Activated CD8-positive, alpha-beta T cell treated with anti-CD3 and anti-CD28 coated beads for 36 hours (primary cell): ENCODE measurements around the gene CDH22. TPM values are rescaled to one million over a fixed set of nuclear protein-coding genes. Genes with fewer than 3 reads are reported as not detected.

Experiments
- ATAC-seq: fragments of 200-7000 bp; cut with Tn5 transposase; one replicate; pipeline ENCODE4 v1.10.0; 2021; ENCODE audit warnings: mild to moderate bottlenecking, moderate library complexity
- CTCF ChIA-PET: fragments of 350-600 bp; sonication (Branson Sonifier 250); formaldehyde crosslinking; loops from one replicate; lab custom pipeline; 2021; ENCODE audit warnings: antibody characterized with exemption; lab: Charles Lee
- POLR2A ChIA-PET: fragments of 350-600 bp; sonication (Branson Sonifier 250); formaldehyde crosslinking; loops from one replicate; lab custom pipeline; 2021; ENCODE audit warnings: antibody characterized with exemption; lab: Charles Lee
- DNase-seq: peaks from one replicate; pipeline ENCODE4 v3.0.0-alpha.2; 2020
- H3K27ac Mint-ChIP-seq: one replicate; pipeline ENCODE4 v1.8.0; 2021; ENCODE audit warnings: mild to moderate bottlenecking, mixed read lengths
- H3K27me3 Mint-ChIP-seq: one replicate; pipeline ENCODE4 v1.8.0; 2021; ENCODE audit warnings: mixed read lengths
- H3K36me3 Mint-ChIP-seq: one replicate; pipeline ENCODE4 v1.8.0; 2021; ENCODE audit warnings: low read depth, mixed read lengths
- H3K4me1 Mint-ChIP-seq: one replicate; pipeline ENCODE4 v1.8.0; 2021; ENCODE audit warnings: low read depth, mixed read lengths
- H3K4me3 Mint-ChIP-seq: one replicate; pipeline ENCODE4 v1.8.0; 2021; ENCODE audit warnings: mild to moderate bottlenecking, moderate library complexity, mixed read lengths
- H3K9me3 Mint-ChIP-seq: one replicate; pipeline ENCODE4 v1.8.0; 2021; ENCODE audit warnings: mixed read lengths
- intact Hi-C: fragments of 100-400 bp; cut with micrococcal nuclease; formaldehyde crosslinking; loops from one replicate; pipeline ENCODE4 v1.10.0; 2022
- total RNA-seq, 2 experiments: library from RNA; stranded (reverse); gene quantifications; one replicate each; pipeline ENCODE4 v1.2.3, GENCODE V29; 2021
- TF ChIP-seq, protein P1 (sequence below): fragments of 200-600 bp; IDR thresholded peaks from one replicate; pipeline ENCODE4 v1.8.0; 2022; ENCODE audit warnings: antibody characterized with exemption, mild to moderate bottlenecking

The CDH22 gene
- total RNA-seq, 2 experiments from 2014 or later, result not detected

DNA sequence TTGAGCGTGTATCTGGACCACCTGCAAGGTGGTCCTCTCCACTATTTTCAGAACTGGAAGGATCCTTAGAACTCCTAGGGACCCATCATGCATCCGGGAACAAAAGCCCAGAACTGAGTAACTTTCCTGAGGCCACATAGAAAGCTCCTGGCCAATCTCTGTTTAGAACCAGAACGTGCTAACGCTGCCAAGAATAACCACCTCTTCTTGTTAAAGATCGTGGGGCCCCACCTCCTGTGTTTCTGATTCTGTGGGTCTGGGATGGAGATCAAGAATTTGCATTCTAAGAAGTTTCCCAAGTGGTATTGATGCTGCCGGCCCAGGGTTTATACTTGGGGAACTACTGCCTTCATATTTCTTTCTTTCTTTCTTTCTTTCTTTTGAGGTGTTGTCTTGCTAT, 176.9 kb downstream of the CDH22 start:
- H3K36me3 Mint-ChIP-seq, result no peaks in the 10 kb centered on the region
- intact Hi-C loops, result no loop called here
- no peak overlapping the region for H3K27ac Mint-ChIP-seq
- no peak for ATAC-seq
- no peaks in the 10 kb centered on the region for H3K4me1 Mint-ChIP-seq
- no peak for DNase-seq
- CTCF ChIA-PET, result interaction anchor here (3.3 to 6.8 kb wide), 3 partner anchors 44 to 218 kb away, joined by 11 to 39 read pairs (median 14); no protein-coding TSS in a partner anchor
- H3K27me3 Mint-ChIP-seq, result peaks cover 33% of the 10 kb centered on the region
- POLR2A ChIA-PET, result interaction anchor here (0.6 kb wide), 1 partner anchor 127 kb away, joined by 3 read pairs; no protein-coding TSS in a partner anchor
- no peaks in the 10 kb centered on the region for H3K9me3 Mint-ChIP-seq
- TF ChIP-seq, protein P1, sequence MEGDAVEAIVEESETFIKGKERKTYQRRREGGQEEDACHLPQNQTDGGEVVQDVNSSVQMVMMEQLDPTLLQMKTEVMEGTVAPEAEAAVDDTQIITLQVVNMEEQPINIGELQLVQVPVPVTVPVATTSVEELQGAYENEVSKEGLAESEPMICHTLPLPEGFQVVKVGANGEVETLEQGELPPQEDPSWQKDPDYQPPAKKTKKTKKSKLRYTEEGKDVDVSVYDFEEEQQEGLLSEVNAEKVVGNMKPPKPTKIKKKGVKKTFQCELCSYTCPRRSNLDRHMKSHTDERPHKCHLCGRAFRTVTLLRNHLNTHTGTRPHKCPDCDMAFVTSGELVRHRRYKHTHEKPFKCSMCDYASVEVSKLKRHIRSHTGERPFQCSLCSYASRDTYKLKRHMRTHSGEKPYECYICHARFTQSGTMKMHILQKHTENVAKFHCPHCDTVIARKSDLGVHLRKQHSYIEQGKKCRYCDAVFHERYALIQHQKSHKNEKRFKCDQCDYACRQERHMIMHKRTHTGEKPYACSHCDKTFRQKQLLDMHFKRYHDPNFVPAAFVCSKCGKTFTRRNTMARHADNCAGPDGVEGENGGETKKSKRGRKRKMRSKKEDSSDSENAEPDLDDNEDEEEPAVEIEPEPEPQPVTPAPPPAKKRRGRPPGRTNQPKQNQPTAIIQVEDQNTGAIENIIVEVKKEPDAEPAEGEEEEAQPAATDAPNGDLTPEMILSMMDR, result no peak
- H3K4me3 Mint-ChIP-seq, result no peak overlapping the region

DNA sequence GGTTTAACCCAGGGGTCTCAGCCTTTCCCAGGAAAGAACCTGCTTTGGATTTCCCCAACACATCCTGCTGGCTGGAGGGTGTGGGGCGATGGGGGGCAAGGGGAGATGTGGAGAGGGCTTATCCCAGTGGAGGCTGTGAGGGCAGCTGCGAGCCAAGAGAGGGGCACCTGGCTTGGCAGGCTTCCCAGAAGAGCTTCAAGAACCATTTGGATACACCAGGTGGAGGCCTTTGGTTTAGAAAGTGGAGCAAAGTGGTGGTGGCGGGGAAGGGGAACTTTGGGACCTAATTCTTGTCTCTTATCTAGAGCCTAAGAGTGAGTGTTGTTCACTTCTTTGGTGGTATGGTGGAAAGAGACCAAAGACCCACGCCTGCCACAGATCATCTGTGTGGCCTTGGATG, 177.8 kb downstream of the CDH22 start:
- DNase-seq, result no peak
- H3K4me3 Mint-ChIP-seq, result no peak overlapping the region
- ChIA-PET CTCF (interaction anchor here (3.6 to 6.8 kb wide), 2 partner anchors 45 to 116 kb away, joined by 11 to 39 read pairs; no protein-coding TSS in a partner anchor), POLR2A (no interaction called here)
- peaks cover 27% of the 10 kb centered on the region for H3K27me3 Mint-ChIP-seq
- TF ChIP-seq, protein P1, result no peak
- no peak for ATAC-seq
- no peaks in the 10 kb centered on the region for H3K9me3 Mint-ChIP-seq
- no peaks in the 10 kb centered on the region for H3K36me3 Mint-ChIP-seq
- no peaks in the 10 kb centered on the region for H3K4me1 Mint-ChIP-seq
- intact Hi-C loops, result no loop called here
- H3K27ac Mint-ChIP-seq, result no peak overlapping the region

DNA sequence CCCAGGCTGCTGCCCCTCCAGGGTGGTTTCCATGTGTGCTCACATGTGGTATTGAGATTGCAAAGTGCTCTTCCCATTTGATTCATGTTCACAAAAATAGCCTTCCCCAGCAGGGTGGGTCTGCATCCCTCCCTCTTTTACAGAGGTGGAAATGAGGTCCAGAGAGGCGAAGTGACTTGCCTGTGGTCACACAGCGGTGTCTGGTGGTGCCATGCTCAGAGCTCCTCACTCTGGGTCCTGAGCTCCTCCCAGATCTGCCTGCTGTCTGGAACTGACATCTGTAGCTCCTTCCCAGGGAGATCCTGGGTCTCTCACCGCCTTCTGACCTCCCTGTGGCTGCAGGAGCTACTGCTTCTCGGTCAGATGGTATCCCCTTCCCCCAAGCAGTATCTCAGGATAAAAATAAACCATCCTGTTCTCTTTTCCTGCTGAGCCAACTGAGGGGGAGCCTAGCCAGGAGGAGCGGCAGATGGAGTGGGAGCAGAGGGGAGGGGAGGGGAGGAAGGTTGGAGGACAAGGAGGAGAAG, 178.3 kb downstream of the CDH22 start:
- ATAC-seq, result no peak
- intact Hi-C loops, result no loop called here
- CTCF ChIA-PET, result interaction anchor here (1.1 to 6.8 kb wide), 4 partner anchors 12 to 116 kb away, joined by 3 to 39 read pairs (median 7); no protein-coding TSS in a partner anchor

DNA sequence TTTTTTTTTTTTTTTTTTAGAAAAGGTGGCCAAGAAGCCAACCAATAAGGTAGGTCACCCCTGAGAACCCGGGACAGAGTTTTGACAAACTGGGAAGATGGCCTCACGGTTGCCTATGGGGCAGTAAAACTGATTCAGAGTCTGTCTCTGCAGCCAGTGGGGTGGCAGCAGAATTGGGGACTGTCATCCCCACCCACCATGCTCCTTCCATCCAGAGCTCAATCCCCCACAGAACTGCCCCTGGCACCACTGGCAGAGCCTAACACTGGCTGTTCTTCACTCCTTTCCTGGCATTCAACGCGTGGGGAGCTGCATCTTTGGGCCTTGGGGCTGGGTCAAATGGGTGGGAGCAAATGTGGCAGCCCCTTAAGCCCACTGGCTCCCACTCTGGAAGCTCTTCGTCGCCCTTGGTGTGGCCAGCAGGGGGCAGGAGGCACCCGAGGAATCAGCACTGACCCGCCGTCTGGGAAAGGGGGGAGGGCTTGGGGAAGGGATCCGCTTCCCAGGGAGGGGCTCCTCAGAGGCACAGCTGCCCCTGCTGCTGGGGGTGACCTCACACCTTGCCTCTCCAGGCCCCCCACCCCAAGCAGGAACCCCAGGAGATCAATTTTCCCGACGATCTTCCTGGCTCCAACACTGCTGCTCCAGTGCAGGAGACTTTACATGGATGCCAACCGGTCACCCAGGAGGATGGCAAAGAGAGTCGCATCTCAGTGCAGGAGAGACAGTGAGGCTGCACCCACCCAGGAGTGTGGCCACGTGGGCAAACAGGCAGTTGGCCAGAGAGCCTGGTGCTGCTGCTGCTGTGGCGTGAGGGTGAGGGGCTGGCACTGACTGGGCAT, 179.8 kb downstream of the CDH22 start:
- ATAC-seq (no peak), DNase-seq (peak; percentile 15)
- Mint-ChIP-seq H3K4me3 (no peak overlapping the region), H3K4me1 (no peaks in the 10 kb centered on the region), H3K9me3 (no peaks in the 10 kb centered on the region), H3K36me3 (no peaks in the 10 kb centered on the region), H3K27ac (no peak overlapping the region), H3K27me3 (peaks cover 23% of the 10 kb centered on the region)
- ChIA-PET CTCF (interaction anchor here (0.7 to 6.8 kb wide), 11 partner anchors 9 to 114 kb away, joined by 3 to 39 read pairs (median 3); no protein-coding TSS in a partner anchor), POLR2A (no interaction called here)
- intact Hi-C loops, result no loop called here
- TF ChIP-seq, protein P1, result peak; percentile 54

More for the DNA sequence above, 178.3 kb downstream of the CDH22 start:
- Mint-ChIP-seq H3K27me3 (peaks cover 27% of the 10 kb centered on the region), H3K27ac (no peak overlapping the region), H3K9me3 (no peaks in the 10 kb centered on the region), H3K4me1 (no peaks in the 10 kb centered on the region), H3K36me3 (no peaks in the 10 kb centered on the region), H3K4me3 (no peak overlapping the region)
- TF ChIP-seq, protein P1, result no peak
- POLR2A ChIA-PET, result no interaction called here
- DNase-seq, result no peak
